HG02981 (cell line): ENCODE measurements around the gene MAGEF1.

ENCODE experiments used
- ATAC-seq: cut with Tn5 transposase; IDR thresholded peaks from one replicate; pipeline ENCODE4 v1.9.1; 2021; ENCODE audit warnings: mild to moderate bottlenecking, moderate library complexity; ENCODE audit not compliant: unreplicated experiment

Gene MAGEF1

DNA sequence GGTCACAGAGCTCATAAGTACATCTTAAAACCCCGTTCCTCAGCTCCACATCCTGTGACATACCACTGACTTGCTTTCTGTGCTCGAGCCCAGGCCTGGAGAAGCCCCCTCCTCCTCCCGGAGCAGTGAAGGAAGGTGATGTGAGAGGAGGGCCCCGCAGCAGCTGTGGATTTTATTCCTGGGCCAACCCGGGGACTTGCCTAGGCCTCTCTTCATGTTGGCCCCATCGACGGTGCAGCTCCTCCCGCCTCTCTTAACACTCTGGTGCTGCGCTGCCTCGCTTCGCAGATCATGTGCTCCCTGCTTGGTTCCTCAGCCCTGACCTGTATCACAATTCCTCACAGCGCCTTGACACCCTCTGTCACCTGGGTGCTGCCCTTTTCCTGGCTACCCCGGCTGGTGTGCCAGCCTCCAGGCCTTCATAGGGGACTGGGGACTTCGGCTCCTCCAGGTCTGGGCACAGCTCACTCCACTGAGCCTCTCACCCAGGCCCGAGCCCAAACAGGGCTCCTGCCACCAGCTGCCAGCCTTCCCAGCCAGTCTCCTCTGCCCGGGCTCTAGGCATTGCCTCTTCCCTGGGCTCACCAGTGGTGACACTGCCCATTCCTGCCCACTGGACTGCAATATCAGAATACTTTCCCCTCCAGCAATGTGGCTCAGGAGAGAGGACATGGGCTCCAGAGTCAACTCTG is 21.5 kb downstream of the MAGEF1 start:
- no peak for ATAC-seq

DNA sequence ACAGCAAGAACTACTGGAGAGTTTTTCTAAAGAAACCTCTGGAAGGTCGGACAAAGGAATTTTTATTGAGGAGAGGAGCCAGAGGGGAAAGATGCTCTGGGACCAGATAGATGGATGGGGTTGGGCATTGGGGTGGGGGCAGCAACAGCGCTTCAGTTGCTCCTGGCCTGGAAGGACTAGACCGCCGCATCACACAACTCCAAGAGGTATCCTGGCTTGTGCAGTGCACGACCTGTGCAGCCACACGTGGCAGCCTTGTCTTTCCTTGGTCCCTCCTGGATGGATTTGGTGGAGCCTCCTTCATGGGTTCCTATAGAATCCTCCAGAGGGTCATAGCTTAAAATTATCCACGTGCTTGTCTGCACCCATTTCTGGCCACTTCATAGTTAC is 23.0 kb downstream of the MAGEF1 start:
- ATAC-seq, result no peak

DNA sequence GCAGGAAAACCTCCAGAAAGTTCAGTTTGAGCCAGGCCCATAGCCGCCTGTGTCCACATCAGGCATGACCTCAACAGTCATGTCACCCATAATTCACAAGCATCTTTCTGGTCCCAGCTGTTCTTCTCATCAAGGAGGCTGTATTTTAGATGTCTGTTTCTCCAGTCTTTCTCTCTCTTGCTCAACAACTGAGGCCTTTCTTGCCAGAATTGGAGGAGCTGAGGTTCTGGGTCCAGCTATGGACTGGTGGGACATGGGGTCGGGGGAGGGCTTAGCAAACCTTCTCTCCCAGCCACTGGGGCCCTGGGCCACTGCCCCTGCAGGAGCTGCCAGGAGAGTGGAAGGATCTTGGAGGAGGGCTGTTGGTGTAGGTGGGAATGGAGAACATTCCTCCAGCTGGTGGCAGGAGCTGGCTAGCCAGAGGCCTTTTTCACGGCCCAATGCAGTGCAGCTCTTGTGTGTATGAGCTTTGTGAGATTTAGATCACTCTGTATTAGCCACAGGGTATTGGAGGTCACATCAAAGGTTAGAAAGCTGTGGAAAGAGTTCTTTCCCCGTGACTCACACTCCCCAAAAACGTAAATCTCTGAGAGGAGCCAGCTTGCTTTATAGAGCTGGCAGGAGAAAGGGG is 23.5 kb downstream of the MAGEF1 start:
- no peak for ATAC-seq

DNA sequence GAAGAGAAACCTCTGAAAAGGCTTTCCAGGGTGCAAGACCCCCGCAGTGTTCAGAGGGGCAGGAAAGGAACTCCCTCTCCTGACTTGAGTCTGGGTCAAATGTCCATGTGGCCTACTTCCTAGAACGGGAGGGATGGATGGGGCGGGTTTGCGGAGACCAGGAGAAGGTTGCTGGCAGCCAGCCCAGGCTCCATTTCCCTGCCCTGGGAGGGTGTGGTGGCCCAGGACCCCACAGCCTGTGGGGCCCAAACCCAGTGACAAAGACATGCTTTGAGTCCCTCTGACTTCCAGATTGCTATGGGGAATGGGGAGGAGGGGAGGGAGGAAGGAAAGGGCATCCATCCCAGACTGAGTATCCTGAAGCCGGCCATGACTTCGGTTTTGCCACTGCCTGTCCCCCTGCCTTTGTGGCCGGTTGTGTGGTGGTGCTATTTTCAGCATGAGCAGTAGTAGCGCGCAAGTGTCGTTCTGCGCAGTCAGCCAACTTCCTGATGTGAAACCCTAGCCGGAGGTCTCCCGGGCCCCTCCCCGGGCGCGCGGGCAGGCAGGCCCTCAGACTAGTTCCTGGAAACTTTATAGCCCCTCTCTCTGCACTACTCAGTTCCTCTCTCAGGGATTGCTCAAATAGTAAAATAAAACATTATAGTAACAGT is 24.4 kb downstream of the MAGEF1 start:
- no peak for ATAC-seq

DNA sequence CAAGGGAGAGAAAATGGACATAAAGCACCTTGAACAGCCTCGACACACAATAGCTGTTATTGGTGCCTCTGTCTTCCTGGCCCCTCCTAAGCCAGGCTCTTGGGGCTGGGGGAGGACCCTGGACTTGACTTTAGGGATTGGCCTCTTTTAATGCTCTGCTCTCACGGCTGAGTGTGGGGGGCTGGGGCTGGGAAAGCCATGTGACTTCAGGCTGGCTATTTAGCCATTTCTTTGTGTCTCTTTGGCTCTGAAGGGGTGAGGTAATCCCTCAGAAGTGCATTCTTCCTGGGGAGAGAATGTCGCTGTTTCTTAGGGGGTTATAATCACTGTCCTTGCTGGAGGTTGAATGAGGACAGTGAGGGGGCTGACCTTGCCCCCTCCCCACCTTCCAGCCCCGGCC is 26.2 kb downstream of the MAGEF1 start:
- ATAC-seq, result no peak

DNA sequence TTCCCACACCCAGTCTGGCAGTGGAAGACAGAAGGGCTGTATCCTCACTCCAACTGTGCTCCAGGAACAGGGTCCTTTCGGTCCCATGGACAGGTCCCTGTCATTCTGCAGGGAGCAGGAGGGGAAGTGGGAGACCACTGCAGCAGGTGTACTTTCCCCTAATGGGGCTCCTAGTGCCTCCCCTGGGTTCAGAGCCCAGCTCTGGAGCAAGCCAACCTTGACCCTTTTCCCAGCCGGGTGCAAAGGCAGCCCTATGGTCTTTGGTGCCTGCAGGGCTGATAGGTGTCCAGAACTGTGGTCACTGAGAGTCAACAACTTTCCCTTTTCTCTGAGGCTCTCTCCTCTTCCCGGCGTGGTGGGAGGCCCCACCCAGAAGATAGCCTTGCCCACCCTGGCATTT is 26.8 kb downstream of the MAGEF1 start:
- ATAC-seq, result no peak

DNA sequence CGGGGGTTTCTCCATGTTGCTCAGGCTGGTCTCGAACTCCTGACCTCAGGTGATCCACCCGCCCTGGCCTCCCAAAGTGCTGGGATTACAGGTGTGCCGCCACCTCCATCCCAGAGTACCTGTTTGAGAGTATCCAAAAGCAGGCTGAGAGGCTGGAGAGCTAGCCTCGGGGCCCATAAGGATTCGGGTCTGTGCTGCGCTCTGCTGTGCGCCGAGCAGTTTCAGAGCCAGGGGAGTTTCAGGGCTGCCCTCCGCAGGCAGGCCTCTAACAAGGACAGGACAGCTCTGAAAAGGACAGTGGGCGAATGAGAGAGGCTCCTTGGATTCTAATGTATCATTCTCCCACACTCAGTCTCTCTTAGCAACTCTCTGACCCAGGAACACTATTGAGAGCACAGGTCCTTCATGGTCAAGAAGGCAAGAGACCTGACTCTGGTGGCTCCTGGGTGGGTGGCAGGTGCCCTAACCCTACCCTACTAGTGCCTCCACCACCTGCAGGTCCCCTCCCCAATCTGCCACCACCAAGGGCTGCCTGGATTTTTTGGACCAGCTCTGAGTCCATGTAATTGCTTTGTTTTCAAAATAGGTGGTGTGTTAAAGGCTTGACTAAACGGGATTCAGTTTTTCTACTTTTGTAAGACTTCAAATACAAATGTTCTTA is 27.8 kb downstream of the MAGEF1 start:
- no peak for ATAC-seq

DNA sequence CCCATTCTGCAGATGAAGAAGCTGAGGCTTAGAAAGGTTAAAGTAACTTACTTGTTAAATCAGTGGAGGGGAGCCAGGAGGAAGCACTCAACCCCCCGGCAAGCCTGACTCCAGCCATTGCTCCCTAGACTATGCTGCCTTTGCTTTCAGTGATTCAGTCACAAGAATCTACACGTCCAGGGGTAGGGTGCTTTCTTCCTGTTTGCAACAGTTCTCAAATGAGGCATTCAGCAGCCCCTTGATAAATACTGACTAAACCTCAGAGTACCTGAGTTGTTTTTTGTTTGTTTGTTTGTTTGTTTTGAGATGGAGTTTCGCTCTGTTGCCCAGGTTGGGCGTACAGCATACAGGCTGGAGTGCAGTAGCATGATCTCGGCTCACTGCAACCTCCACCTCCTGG is 28.6 kb downstream of the MAGEF1 start:
- no peak for ATAC-seq

DNA sequence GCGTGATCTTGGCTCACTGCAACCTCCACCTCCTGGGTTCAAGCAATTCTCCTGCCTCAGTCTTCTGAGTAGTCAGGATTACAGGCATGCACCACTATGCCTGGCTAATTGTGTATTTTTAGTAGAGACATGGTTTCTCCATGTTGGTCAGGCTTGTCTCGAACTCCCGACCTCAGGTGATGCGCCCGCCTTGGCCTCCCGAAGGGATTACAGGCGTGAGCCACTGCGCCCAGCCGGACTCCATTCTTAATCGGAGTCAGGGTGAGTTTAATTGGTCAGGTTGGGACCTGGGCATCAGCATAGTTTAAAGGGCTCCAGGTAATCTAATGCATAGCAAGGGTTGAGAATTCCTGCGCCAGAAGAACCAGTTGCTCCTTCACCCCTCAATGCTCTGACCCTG is 29.2 kb downstream of the MAGEF1 start:
- ATAC-seq, result no peak

DNA sequence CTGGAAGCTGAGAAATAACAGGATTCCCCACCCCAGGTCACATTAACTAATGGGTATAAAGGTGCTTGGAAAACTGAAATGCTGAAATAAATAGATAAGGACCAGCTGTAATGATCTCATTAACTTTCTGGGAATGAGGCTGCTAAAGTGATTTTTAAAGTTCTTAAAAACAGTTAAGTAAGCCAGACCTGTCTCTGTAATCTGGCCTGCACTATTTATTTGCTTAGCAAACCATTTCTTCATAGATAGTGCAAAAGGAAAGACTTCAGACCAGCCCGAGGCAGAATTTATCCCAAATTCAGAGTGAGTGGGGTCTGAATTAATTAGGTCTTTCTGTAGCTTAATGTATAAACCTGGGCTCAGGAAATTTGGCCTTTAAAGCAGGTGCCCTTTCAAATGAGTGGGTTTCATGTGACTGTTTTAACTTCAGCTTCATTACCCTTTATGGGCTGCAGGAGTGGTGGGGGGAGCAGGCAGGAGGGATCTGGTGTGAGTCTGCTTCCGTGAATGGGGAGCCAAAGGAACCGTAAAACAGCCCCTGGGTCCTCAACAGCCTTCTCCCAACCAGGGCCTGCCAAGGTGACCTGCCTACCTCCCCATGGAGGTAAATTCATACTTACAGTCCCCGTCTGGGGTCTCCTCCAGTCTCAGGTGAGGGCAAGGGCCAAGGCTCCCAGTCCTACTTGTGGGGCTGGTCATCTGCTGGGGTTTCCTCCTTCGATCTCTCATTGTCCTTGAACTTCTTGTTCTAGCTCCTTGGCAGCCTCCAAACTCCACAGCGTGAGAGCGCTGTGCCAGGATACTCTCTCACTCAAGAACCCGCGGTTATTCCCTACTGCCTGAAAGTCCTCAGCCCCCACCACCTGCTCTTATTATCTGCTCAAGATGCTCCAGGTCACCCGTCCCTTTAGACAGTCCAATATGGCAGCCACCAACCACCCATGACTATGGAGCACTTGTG is 31.2 kb downstream of the MAGEF1 start:
- ATAC-seq, result no peak

DNA sequence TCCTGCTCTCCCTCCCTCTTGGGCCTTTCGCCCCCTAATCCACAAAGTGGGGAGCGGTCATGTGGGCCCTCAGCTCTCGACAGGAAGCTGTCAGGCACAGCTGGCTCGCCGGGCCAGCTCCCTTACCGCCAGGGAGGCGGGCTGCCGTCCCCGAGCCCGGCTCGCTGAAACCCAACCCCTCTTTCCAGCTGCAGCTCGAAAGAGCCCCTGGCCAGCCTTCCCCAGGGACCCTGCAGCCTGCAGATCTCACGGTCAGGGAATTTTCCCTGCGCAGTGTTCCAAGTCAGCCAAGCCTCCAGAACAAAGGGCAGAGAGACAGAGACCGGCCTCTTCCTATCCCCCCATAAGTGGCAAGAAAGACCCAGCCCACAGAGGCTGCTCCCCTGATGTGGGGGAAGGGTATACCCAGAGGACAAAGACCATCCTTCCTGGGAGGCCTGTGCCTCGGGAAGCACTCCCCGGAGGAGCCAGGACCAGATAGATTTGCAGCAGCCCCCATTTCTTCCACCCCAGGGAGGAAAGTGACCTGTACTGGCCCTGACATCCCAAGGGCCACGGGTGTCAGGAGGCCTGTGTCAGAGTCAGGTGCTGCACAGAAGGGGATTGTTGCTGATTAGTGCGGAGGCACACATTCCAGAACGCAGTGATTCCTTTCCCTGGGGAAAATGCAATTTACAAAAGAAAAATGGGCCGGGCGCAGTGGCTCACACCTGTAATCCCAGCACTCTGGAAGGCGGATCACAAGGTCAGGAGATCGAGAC is 32.6 kb downstream of the MAGEF1 start:
- no peak for ATAC-seq

DNA sequence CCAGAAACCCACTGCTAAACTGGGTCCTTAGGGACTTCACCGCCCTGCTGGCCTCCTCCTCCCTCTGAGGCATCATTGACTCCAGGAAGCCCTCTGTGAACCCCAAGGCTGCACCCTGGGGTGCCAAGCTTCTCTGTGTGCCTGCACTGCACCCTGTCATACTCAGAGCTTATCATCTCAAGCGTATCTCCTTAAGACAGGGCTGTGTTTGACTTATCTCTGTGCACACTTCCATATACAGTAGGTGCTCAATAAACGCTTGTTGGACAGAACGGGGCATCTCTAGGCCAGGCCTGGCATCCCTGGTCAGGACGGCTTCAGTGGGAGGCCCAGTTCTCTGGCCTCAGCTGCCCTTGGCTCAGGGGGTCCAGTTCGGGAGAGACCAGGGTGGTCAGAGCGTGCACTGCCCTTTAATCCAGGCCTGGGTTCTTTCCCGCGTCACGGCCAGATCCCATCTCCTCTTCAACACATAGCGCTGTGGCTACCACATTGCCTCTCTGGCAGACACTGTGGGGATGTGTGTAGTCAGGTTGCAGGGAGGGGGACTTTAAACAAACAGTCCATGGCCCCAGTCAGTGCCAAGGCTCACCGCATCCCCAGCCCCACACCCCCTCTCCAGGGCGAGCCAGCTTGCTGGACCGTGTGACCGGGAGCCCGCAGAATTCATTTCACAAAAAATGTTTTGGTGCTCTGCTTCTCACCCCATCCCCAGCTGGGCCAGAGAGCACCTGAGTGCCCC is 33.4 kb downstream of the MAGEF1 start:
- no peak for ATAC-seq

DNA sequence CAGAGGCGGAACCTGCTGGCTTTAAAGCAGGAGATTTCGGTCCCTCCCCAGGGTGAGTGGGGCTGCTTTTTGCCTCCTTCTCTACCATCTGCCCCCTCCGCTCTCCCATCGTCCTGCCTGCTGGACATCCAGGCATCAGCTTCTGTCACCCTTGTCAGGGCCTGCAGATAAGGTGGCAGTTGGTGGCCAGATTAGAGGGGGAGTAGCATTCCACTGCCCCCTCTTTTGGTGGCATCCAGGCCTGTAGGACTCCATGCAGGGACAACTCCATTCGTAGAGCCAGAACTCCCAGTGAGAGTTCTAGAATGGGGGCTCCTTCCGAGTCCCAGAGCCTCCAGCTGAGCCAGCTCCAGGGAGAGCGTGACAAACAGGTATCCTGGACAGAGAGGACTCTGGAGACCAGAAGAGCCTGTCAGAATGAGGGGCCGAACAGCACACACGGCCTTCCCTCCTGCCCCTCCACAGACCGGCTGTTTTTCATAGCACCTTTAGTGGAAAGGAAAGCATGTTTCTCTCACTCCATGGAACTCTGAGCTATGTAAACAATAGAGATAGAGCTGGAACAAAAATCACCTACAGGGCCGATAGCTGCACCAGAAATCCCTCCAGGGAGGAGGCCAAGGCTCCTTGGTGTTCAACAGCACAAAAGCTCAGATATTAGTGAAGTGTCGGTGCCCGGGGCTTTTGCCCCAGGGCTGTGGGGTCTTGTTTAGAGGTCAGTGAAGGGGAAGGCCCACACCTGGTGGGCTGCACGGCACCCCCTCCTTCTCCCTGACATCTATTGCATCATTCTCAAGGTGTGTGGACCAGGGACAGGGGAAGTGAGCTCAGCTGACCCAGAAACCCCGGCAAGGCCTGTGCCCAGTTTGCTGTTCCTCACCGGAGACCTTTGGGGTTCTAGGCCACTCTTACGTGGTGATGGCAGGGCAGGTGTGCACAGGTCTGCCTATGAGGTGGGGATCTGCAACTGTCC is 34.2 kb downstream of the MAGEF1 start:
- no peak for ATAC-seq

DNA sequence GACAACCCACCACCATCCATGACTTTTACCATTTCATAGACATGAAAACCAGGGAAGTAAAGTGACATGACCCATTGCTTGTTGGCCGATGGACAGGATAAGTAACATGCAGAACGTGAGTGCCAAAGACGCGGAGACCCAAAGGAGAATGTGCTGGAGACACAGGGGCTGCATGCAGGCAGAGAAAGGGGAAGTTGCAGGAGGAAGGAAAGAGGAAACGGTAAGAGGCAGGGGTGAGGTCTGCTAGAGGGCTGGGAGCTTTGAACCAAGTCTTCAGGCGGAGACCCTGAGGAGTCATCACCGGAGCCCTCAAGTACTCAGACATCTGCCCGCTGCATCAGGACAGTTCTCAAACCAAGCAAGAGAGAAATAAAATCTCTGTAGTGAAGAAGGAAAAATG is 34.9 kb downstream of the MAGEF1 start:
- no peak for ATAC-seq

DNA sequence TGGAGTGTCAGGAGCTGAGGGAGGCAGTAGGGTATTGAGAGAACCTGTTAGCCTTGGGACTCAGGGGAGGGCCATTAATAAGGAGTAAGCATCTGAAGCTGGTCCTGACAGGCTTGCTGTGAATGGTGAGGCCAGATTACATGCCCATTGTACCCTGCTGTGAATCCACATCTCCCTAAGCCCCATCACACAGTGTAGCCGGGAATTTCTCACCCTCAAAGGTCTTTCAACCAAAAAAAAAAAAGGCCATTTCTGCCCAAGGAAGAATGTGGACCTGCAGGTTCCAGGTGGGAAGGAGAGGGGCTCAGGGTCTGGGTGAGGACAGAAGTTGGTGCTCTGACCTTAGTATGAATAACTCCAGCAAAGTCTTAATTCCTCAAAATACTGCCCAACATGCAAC is 37.2 kb downstream of the MAGEF1 start:
- ATAC-seq, result no peak

DNA sequence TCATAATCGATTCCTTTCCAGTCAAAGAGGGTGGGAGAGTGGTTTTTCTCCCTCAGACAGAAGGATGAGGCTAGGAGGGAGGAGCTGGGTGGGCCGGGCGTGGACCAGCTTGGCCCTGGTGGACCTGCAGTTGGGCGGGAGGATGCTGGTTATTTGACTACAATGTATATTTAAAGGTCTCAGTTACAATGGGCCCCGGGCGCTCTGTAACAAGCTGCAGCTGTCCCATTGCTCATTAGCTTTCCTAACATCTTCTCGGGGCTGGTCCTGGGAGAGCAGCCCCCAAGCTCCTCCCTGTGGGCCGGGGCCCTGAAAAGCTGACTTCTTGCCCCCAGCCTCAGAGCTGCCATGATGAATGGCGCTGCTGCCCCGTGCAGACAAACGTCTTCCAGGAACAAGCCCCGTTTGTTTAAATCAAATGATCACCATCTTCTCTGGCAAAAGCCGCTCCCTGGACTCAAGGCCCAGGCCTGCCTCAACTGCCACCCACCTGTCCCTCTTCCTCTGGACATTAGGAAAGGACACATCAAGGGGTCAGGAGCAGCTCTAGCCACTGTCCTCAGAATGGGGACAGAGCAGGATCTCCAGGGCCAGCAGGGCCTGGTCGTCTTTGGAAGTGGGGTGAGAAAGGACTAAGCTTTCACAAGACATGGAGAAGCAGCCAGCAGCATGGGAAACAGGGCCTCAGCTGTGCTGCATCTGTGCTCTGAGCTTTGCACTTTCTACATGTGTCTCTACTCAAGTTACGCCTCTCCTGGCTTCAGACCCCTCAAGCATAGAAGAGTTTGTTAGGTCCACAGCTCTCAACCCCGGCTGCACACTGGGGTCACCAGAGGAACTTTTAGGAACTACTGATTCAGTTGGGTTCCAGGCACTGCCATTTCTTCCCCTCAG is 38.6 kb downstream of the MAGEF1 start:
- ATAC-seq, result no peak

DNA sequence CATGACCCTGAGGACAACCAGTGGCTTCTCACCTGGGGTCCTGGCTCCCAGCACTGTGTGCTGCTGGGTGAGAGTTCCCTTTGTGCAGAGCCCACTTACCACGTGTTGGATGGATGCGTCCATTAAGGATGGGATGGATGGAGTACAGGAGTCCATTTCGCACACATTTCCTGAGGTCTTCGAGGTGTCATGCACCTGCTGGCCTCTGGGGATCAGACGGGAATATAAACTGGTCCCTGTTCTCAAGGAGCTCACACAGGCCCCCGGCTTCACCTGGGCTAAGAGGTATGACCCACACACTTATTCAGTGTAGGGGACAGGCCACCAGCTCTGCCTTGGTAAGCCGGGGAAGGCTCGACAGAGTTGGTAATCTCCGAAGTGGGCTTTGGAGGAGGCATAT is 39.5 kb downstream of the MAGEF1 start:
- ATAC-seq, result no peak
